Astrocyte of the spinal cord (primary cell): Measurements from ENCODE around the gene PAQR8.
"Not testable (repeated sequence)": the region's sequence is repeated elsewhere in the genome, so short reads cannot be mapped to it uniquely, and the experiment has no call there.

ENCODE experiments used
- DNase-seq: peaks from one replicate; pipeline ENCODE4 v3.0.0; 2011; ENCODE audit warnings: low read depth, low spot score
- H3K4me3 ChIP-seq: 2 replicates; pipeline ENCODE4 v1.5.1; 2011; ENCODE audit warnings: low read depth, mild to moderate bottlenecking, low read length, moderate library complexity
- CTCF ChIP-seq: IDR thresholded peaks from 2 replicates; pipeline ENCODE4 v1.5.1; 2012; ENCODE audit warnings: low read depth, mild to moderate bottlenecking, low read length, inconsistent platforms
- in situ Hi-C: cut with HindIII; loops from 2 replicates; pipeline ENCODE4 v1.10.0; 2017; ENCODE audit warnings: low sequenced_read_pairs

PAQR8 gene

GRCh38 chr6:52420668-52421358 lies 58.9 kb downstream of the PAQR8 start:
- peak; percentile 42 for DNase-seq
- TF ChIP-seq CTCF, result no peak
- in situ Hi-C loops, result no loop called here
- peak overlapping the region; percentile 95 for H3K4me3 ChIP-seq

- no peak for TF ChIP-seq CTCF
- DNase-seq, result no peak
- no peak overlapping the region for H3K4me3 ChIP-seq
- in situ Hi-C loops, result no loop called here
These were observed 60.2 kb downstream of the PAQR8 start for GRCh38 chr6:52422156-52422555.

- no peak for TF ChIP-seq CTCF
- DNase-seq, result no peak
- in situ Hi-C loops, result no loop called here
- H3K4me3 ChIP-seq, result no peak overlapping the region
These were observed 61.5 kb downstream of the PAQR8 start for GRCh38 chr6:52423448-52423847.

GRCh38 chr6:52423971-52424381 lies 62.0 kb downstream of the PAQR8 start:
- no peak for TF ChIP-seq CTCF
- in situ Hi-C loops, result no loop called here
- DNase-seq, result peak; percentile 92
- no peak overlapping the region for H3K4me3 ChIP-seq

- H3K4me3 ChIP-seq, result no peak overlapping the region
These were observed 62.6 kb downstream of the PAQR8 start for GRCh38 chr6:52424513-52424912.

GRCh38 chr6:52426667-52427066 lies 64.7 kb downstream of the PAQR8 start:
- no peak for TF ChIP-seq CTCF
- no peak overlapping the region for H3K4me3 ChIP-seq
- in situ Hi-C loops, result no loop called here
- DNase-seq, result no peak

More at GRCh38 chr6:52424513-52424912, 62.6 kb downstream of the PAQR8 start:
- DNase-seq, result no peak
- in situ Hi-C loops, result no loop called here
- no peak for TF ChIP-seq CTCF

- in situ Hi-C loops, DNase-seq, H3K4me3 ChIP-seq: not testable (repeated sequence)
These were observed 71.3 kb downstream of the PAQR8 start for GRCh38 chr6:52433294-52433693.
